NB4 (cell line): ENCODE data around the gene CLDN18.

Source experiments
- MYC ChIP-seq: IDR thresholded peaks from 2 replicates; pipeline ENCODE4 v1.6.1; 2011; ENCODE audit warnings: low read depth, low read length
- TF ChIP-seq, protein P1 (sequence below): IDR thresholded peaks from one replicate; pipeline ENCODE4 v1.5.1; 2012; ENCODE audit warnings: low read depth, low read length

DNA sequence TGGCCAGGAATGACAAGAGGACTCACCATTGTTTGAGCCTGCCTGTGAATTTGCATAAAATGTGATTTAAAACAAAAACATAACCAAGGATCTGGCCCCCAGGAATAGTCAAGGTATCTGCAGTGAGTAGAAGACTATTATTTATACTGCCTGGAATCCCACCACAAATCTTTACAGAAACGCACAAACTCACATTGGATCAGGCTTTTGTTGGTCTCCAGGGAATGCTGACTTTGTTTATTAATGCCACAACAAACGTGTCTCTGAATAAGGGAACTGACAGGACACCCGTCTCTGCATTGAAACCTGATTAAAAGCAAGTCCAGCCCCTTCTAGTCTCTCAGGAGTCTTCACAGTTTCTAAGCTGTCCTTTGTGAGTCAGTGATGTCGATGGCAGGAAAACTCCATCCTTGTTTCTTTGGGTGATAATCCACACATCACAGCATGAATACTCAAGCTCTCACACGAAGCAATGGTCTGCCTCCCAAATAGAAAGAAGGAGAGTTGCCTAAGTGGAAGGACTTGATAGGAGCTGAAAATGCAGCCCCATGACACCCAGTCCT, 37.7 kb downstream of the CLDN18 start:
- TF ChIP-seq, protein P1, sequence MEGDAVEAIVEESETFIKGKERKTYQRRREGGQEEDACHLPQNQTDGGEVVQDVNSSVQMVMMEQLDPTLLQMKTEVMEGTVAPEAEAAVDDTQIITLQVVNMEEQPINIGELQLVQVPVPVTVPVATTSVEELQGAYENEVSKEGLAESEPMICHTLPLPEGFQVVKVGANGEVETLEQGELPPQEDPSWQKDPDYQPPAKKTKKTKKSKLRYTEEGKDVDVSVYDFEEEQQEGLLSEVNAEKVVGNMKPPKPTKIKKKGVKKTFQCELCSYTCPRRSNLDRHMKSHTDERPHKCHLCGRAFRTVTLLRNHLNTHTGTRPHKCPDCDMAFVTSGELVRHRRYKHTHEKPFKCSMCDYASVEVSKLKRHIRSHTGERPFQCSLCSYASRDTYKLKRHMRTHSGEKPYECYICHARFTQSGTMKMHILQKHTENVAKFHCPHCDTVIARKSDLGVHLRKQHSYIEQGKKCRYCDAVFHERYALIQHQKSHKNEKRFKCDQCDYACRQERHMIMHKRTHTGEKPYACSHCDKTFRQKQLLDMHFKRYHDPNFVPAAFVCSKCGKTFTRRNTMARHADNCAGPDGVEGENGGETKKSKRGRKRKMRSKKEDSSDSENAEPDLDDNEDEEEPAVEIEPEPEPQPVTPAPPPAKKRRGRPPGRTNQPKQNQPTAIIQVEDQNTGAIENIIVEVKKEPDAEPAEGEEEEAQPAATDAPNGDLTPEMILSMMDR: no peak
- no peak for TF ChIP-seq MYC
